Erythroblast (primary cell): ENCODE data around the gene EXOC1.

ENCODE experiments used
- GATA1 ChIP-seq: IDR thresholded peaks from 2 replicates; pipeline ENCODE4 v1.6.1; 2011; ENCODE audit warnings: low read depth, mild to moderate bottlenecking, control low read depth, low read length, moderate library complexity
- POLR2A ChIP-seq: IDR thresholded peaks from 2 replicates; pipeline ENCODE4 v1.6.1; 2011; ENCODE audit warnings: mild to moderate bottlenecking, low read length

GRCh38 chr4:55808186-55808585, 45.3 kb upstream of the EXOC1 start:
- TF ChIP-seq POLR2A (no peak), GATA1 (no peak)
